ENCODE measurements around the gene RAVER1.
"Not testable (repeated sequence)": the region's sequence is repeated elsewhere in the genome, so short reads cannot be mapped to it uniquely, and the experiment has no call there.

Gene RAVER1

GRCh38 chr19:10338940-10339339 is 5.6 kb upstream of the RAVER1 start:
- TF ChIP-seq POLR2A (IDR thresholded peaks at IDR 0.05; ENCODE audit: extremely low read depth, insufficient read length) (no peak), CTCF (IDR thresholded peaks at IDR 0.05; ENCODE audit: low read depth, low read length) (no peak), MYC (IDR thresholded peaks at IDR 0.05; ENCODE audit: low read depth, low read length) (no peak)
- H3K4me3 ChIP-seq (ENCODE audit: low read depth, low read length), result peak overlapping the region; percentile 48
- DNase-seq (ENCODE audit: low read depth), result no peak

- not testable (repeated sequence) for DNase-seq (ENCODE audit: low read depth); H3K4me3 ChIP-seq (ENCODE audit: low read depth, low read length)
These were observed 3.4 kb upstream of the RAVER1 start for GRCh38 chr19:10336725-10337124.

GRCh38 chr19:10335352-10335985 is 2.1 kb upstream of the RAVER1 start:
- no peak for TF ChIP-seq MAX (IDR thresholded peaks at IDR 0.05; ENCODE audit: low read depth, low read length)
- no peak overlapping the region for H3K4me3 ChIP-seq (ENCODE audit: low read depth, low read length)
- no peak for DNase-seq (ENCODE audit: low read depth)

GRCh38 chr19:10334588-10335351 is 1.4 kb upstream of the RAVER1 start:
- DNase-seq (ENCODE audit: low read depth), result peak; percentile 99
- TF ChIP-seq CTCF (IDR thresholded peaks at IDR 0.05; ENCODE audit: low read depth, low read length) (peak; percentile 32), MYC (IDR thresholded peaks at IDR 0.05; ENCODE audit: low read depth, low read length) (no peak), POLR2A (IDR thresholded peaks at IDR 0.05; ENCODE audit: extremely low read depth, insufficient read length) (no peak), MAX (IDR thresholded peaks at IDR 0.05; ENCODE audit: low read depth, low read length) (no peak)
- H3K4me3 ChIP-seq (ENCODE audit: low read depth, low read length), result peak overlapping the region; percentile 67

- no peak for DNase-seq (ENCODE audit: low read depth)
- peak overlapping the region; percentile 67 for H3K4me3 ChIP-seq (ENCODE audit: low read depth, low read length)
These were observed 644 bp upstream of the RAVER1 start for GRCh38 chr19:10333758-10334587.

More at GRCh38 chr19:10333758-10334587, 644 bp upstream of the RAVER1 start:
- TF ChIP-seq CTCF (IDR thresholded peaks at IDR 0.05; ENCODE audit: low read depth, low read length) (no peak), MYC (IDR thresholded peaks at IDR 0.05; ENCODE audit: low read depth, low read length) (no peak), POLR2A (IDR thresholded peaks at IDR 0.05; ENCODE audit: extremely low read depth, insufficient read length) (no peak), MAX (IDR thresholded peaks at IDR 0.05; ENCODE audit: low read depth, low read length) (no peak)

Measured in NB4 (cell line).